Retinal pigment epithelial cell (primary cell): ENCODE results near the gene DOCK8.
"Not testable (repeated sequence)": the region's sequence is repeated elsewhere in the genome, so short reads cannot be mapped to it uniquely, and the experiment has no call there.

ENCODE experiments used
- DNase-seq: peaks from one replicate; pipeline ENCODE4 v3.0.0-alpha.2; 2010; ENCODE audit warnings: low read depth
- H3K4me3 ChIP-seq: 2 replicates; pipeline ENCODE4 v1.5.1; 2011; ENCODE audit warnings: mild to moderate bottlenecking, low read length, control low read depth, moderate library complexity
- CTCF ChIP-seq: conservative IDR thresholded peaks from 2 replicates; pipeline ENCODE4 v1.5.1; 2011; ENCODE audit warnings: low read depth, low read length, control low read depth, inconsistent platforms

DOCK8 gene

GRCh38 chr9:214648-215493 lies at the start of gene DOCK8:
DOCK8 (plus strand) TSS chr9:214865; CDS start chr9:214977, 112 bp downstream.
- DNase-seq = peak; percentile 23

GRCh38 chr9:169757-170156 lies 44.9 kb upstream of the DOCK8 start:
- not testable (repeated sequence) for H3K4me3 ChIP-seq, DNase-seq

More at GRCh38 chr9:214648-215493, at the start of gene DOCK8:
- peak within 1 kb of the TSS; percentile 61 for H3K4me3 ChIP-seq
- peak; percentile 36 for TF ChIP-seq CTCF

- peak overlapping the region; percentile 35 for H3K4me3 ChIP-seq
- not testable (repeated sequence) for DNase-seq
Observed at GRCh38 chr9:178140-178825, 36.4 kb upstream of the DOCK8 start.

GRCh38 chr9:178970-179383 lies 35.7 kb upstream of the DOCK8 start, which contains the start of gene ZNG1A:
ZNG1A (minus strand) TSS chr9:179056; CDS start chr9:178969, 87 bp downstream.
- DNase-seq = not testable (repeated sequence)
- H3K4me3 ChIP-seq = peak within 1 kb of the TSS; percentile 44

DNA sequence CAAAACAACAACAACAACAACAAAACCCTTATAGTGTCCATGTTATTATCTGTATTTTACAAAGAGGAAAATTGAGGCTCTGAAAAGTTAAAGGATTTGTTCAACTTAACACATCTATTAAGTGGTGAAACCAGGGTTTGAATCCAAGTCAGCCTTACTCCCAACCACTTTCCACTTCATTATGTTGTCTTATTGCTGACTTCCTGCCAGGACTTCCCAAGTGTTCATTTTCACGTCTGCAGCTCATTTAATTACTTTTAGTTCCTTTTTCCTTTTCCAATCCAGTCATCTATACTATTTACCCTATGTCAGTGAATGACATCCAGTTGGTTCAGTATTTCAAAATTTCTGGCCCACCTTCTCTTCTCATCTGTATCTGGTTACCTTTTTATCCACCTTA lies 15.1 kb upstream of the DOCK8 start:
- not testable (repeated sequence) for H3K4me3 ChIP-seq, DNase-seq

DNA sequence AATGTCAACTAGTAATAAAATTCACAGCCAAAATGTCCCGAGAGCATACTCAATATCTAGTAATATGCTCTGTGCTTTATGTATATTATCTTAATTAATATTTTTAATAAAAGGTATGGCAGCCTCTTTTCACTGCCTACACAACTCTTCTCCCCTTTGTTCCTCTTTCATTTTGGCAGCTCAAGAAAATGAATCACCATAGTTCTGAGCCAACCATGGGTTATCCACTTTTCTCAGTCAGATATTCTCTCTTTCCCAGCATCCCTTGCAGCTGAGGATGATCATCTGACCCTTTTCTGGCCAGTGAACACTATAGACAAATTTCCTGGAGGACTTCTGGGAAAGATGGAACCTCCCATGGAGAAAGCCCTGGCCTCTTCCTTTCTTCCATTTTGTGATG lies 8.2 kb upstream of the DOCK8 start:
- no peak for TF ChIP-seq CTCF
- no peak for DNase-seq
- no peak overlapping the region for H3K4me3 ChIP-seq

DNA sequence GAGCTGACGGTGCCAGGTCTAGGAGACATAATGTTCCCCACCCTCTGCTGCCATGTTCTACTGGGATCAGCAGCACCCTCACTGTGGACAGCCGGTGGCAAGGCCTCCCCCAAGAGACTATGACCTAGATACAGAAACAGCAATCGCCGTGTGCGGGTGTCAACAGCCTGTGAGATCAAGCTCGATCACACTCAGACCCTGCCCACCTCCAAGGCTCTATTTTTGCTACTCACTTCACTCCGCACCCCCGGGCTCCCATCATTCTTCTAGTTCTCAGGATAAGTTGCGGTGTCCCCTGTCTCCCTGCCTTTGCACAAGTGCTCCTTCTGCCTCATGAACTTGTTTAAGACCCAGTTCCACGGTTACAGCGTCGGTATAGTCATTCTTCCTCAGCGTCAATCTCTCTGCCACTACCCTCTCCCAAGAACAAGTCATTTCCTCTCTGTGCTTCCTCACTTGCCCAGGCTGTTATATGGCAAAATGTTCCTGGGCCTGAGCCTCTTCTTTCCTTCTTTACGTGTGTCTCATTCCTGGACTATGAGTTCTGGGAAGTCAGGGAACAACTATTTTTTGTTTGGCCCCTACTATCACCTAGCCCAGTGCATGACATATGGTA lies 5.4 kb upstream of the DOCK8 start:
- no peak for TF ChIP-seq CTCF
- no peak overlapping the region for H3K4me3 ChIP-seq
- no peak for DNase-seq

DNA sequence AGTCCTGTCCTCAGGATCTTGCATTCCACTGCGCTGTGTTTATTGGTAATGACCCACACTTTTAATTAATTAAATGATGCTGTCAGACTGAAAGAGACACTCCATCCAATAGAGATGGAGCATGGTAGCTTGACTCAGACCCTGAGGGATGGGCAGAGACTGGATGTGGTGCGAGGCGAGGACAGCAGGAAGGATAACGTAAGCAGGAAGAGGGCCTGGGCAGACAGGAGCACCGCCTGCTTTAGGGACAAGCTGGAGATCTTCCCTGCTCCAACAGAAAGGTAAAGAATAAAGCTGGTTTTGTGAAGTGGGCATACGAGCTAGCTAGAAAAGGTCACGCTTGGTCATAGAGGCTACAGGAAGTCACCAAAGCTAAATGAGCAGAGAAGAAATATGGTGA lies 3.6 kb upstream of the DOCK8 start:
- TF ChIP-seq CTCF = no peak
- no peak for DNase-seq
- H3K4me3 ChIP-seq = no peak overlapping the region

- peak; percentile 81 for DNase-seq
- no peak for TF ChIP-seq CTCF
Observed at GRCh38 chr9:211557-211956, 3.1 kb upstream of the DOCK8 start.

More at GRCh38 chr9:211557-211956, 3.1 kb upstream of the DOCK8 start:
- no peak overlapping the region for H3K4me3 ChIP-seq
